C4-2B (cell line): ENCODE measurements around the gene ABCA10.

Source experiments
- ZFX ChIP-seq: fragments of 450-650 bp; IDR thresholded peaks from 2 replicates; pipeline ENCODE4 v1.6.1; 2017
- TF ChIP-seq, protein P1 (sequence below): fragments of 450-650 bp; conservative IDR thresholded peaks from 2 replicates; pipeline ENCODE4 v1.5.1; 2017; ENCODE audit warnings: mild to moderate bottlenecking

DNA sequence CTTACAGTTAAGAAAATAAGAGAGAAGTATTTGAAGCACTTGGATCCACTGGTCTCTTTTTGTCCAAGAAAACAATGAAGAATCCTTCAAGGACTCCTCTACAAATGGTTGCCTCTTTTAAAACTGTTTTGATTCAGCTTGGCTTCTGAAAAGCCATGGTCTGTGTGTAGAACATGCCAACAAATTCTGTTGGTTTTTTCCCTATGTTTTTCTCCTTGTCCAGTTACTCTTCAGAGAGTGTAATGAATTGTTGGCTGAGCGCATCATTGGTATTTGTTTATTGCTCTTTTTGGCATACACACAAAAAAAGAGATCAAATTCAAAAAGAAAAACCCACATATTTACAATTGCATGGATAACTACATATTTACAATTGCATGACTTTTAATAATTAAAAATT, at the start of gene ABCA10:
- TF ChIP-seq, protein P1, sequence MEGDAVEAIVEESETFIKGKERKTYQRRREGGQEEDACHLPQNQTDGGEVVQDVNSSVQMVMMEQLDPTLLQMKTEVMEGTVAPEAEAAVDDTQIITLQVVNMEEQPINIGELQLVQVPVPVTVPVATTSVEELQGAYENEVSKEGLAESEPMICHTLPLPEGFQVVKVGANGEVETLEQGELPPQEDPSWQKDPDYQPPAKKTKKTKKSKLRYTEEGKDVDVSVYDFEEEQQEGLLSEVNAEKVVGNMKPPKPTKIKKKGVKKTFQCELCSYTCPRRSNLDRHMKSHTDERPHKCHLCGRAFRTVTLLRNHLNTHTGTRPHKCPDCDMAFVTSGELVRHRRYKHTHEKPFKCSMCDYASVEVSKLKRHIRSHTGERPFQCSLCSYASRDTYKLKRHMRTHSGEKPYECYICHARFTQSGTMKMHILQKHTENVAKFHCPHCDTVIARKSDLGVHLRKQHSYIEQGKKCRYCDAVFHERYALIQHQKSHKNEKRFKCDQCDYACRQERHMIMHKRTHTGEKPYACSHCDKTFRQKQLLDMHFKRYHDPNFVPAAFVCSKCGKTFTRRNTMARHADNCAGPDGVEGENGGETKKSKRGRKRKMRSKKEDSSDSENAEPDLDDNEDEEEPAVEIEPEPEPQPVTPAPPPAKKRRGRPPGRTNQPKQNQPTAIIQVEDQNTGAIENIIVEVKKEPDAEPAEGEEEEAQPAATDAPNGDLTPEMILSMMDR: no peak
- no peak for TF ChIP-seq ZFX
